T-helper 2 cell treated with Interferon-gamma antibody and Interleukin-4, amounts not matched to agents 100 ng/mL and 5 ng/mL, for 36 hours (primary cell): ENCODE results near the gene KCTD15. TPM values are rescaled to one million over a fixed set of nuclear protein-coding genes. Genes with fewer than 3 reads are reported as not detected.

Experiments
- intact Hi-C: fragments of 100-400 bp; cut with micrococcal nuclease; formaldehyde crosslinking; loops from one replicate; pipeline ENCODE4 v1.15.1; 2023
- total RNA-seq: library from RNA; stranded (reverse); gene quantifications from 2 replicates; pipeline ENCODE4 v1.2.3, GENCODE V29; 2022

KCTD15 gene
- total RNA-seq = 5.4 and 6.5 TPM in 2 replicates

DNA sequence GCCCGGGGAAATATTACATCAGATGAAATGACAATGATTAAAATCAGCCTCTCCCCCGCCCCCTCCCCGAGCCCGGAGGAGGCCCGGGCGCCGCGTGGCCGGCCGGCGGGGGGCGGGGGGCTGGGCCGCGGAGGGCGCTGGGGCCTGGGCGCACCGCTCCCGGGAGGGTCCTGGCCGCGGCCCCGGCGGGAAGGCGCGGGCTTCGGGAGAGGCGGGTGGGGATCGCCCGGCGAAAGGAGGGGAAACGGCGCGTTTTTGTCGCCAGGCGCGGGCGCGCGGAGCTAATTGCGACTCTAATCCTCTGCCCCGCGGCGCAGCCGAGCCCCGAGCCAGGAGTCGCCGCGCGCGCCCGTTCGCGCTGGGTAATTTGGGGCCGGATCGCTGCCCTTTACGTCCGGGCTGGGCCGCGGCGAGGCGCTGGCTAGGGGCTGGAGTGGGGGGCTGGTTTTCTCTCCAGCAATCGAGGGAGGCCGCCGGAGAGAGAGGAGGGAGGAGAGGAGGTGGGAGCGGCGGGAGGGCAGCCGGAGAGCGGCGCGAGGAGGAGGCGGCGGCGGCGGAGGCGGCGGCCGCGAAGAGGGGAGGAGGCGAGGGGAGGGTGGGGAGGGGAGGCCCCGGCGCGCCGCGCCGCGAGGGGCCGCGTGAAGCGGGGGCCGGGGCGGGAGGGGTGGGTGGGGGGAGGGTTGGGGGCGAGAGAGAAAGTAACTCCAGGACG lies at the start of gene KCTD15:
TSS of gene KCTD15 (plus strand) at position 707 of the 712 bp plus-strand sequence. CDS start 3,585 bp downstream, outside the sequence.
- intact Hi-C loops = loop anchor here (1.0 to 5.0 kb wide), 4 partner anchors 24 to 1104 kb away; partner anchors contain the start of genes LSM14A and NUDT19

GRCh38 chr19:33747273-33747672 lies 49.4 kb upstream of the KCTD15 start:
- intact Hi-C loops = no loop called here

DNA sequence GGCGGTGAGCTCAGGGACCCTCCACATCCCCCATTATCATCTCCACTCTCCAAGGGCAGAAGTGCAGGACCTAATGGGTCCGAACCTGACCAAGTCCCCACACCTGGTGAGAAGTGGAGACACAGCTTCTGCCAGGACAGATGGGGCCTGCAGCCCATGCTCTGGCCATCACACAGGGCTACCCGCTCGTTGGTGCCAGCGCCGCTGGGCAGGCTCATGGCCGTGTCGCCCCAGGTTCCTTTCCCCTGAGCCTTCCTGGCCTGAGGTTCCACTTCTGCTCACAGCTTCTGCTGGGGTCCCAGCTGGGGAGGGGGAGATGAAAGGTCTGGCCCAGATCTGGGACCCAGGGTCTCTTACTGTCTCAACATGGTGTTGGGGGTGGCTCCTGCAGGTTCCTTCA lies 48.4 kb upstream of the KCTD15 start:
- intact Hi-C loops = no loop called here

DNA sequence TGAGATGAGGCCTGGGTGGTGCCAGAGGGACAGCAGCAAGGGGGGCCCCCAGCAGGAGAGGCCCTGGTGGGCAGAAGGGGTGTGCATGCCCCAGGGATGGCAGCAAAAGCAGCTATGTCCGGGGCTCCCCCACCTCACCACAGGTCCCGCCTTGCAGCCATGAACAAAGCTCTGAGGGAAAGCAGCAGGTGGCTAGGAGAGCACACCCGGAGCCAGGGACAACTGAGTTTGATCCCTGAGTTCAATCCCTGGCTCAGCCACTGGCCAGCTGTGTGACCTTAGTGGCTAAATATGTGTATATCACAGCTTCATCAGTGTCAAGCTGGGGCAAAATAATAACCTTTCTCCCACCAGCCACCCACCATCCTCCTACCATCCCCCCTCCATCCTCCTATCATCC lies 47.7 kb upstream of the KCTD15 start:
- intact Hi-C loops = no loop called here

- intact Hi-C loops = no loop called here
These were observed 47.0 kb upstream of the KCTD15 start for GRCh38 chr19:33749619-33750175.

DNA sequence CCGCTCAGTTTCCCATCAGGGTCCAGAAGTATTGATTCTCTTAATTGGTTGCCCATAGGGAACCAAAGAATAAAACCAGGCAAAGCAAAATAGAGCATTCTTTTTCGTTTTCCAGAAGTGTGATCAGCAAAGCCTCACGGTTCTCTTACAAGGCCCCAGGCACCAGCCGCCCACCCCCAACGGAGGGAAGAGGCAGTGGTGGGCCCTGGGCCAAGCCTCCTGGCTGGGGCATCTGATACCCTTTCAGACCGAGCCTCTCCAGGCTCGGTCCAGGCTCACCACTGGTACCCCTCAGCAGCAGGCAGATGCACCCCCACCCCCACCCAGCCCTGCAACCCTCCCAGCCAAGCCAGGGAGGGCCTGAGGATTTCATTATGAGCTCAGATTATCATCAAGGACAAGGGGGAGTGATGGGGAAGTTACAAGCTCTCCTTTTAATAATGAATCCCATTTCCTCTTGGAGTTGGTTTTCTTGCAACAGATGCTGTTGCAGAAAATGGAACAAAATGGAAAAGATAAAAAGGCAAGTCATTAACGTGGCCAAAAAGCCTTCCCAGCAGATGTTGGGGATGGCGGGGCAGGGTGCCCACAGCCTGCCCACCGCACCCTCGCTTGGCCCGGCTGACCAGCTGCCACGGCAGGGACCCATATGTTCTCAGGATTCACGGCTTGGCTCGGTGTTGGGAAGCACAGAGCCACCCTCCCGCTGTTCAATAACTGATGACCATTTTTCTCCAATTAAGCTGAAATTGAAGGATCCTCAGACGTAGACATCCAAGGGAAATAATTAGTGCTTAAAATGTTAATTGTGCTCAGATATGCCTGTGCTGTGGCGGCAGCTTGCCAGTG lies 45.9 kb upstream of the KCTD15 start:
- intact Hi-C loops = no loop called here

DNA sequence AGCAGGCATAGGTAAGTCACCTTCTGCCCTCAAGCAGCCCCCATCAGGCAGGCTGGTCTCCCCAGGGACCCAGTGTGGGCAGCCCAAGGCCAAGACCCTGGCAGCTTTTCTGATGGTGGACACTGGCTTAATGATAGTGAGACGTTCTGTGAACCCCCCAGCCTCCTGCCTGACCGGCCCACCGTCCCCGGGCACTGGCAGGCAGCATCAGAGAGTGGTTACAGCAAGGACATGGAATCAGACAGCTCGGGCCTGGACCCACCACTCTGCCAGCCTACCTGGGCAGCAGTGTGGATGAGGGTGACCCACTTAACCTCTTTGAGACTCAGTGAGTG lies 45.3 kb upstream of the KCTD15 start:
- intact Hi-C loops = no loop called here

DNA sequence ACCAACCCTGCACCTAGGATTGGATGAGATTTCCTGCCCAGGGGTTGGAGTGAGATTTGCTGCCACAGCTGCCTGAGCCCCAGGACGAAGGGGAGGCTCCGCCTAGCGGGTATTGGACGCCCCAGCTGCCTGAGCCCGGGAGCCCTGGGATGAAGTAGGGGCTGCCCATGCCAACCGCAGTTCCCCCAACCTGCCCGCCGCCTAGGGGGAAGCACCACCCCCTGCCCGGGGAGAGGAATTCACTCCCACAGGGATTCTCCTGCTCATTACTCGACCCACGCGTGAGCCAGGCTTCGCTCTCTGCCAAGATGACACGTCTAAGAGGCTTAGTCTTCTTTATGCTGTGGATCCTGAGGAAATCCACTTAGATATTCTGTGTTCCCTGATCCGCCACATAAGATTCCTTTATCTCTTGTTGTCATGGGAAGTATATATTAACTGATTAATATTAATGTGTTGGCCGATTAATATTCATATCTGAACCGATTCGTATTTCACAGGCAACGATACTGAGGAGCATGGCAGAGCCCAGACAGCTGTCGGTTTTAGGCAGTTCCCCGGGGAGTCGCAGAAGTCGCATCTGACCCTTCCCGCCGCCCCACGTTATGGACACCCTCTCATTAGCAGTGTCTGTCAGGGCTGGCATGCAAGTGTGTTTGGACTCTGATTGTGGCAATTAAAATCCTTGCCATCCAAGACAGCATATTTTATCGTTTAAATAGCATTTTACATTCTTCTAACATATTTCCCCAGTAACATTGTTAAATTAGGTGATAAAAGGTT lies 44.5 kb upstream of the KCTD15 start:
- intact Hi-C loops = no loop called here

- intact Hi-C loops = no loop called here
These were observed 43.7 kb upstream of the KCTD15 start for GRCh38 chr19:33752945-33753344.

- intact Hi-C loops = no loop called here
These were observed 42.3 kb upstream of the KCTD15 start for GRCh38 chr19:33754361-33754760.

- intact Hi-C loops = no loop called here
These were observed 41.3 kb upstream of the KCTD15 start for GRCh38 chr19:33755099-33756035.

DNA sequence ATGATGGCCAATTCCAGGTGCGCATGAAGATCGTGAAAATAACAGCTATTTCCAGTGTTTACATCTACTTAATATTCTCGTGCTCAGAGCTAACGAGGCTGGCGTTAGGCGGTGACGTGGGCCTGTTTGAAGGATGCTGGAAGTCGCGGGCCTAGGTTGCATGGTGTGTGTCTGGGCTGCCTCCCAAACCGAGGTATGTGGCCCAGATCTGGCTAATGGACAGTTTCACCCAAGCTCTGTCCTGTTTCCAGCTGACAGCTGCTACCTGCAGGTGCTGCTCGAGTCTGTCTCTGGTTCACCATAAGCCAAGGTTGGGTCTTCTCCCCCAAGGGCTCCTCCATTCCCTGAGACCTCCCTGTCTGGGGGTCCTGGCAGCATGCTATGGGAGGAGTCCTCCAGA lies 40.5 kb upstream of the KCTD15 start:
- intact Hi-C loops = no loop called here

DNA sequence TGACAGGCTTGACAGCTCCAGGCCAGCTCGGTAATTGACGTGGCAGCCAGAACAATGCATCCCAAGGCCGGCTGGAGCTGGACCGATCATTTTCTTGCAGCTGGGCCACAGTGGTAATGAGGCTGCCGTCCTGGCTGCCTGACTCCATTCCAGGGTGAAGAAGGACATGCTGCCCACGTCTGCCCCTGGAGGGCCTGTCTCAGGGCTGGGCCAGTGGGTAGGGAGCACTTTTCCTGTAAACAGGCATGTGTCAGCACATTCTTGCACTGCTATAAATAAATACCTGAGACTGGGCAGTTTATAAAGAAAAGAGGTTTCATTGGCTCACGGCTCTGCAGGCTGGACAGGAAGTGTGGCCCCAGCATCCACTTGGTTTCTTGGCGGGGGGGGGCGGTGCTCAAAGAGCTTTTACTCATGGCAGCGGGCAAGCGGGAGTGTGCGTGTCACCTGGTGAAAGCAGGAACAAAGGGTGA lies 38.1 kb upstream of the KCTD15 start:
- intact Hi-C loops = no loop called here

DNA sequence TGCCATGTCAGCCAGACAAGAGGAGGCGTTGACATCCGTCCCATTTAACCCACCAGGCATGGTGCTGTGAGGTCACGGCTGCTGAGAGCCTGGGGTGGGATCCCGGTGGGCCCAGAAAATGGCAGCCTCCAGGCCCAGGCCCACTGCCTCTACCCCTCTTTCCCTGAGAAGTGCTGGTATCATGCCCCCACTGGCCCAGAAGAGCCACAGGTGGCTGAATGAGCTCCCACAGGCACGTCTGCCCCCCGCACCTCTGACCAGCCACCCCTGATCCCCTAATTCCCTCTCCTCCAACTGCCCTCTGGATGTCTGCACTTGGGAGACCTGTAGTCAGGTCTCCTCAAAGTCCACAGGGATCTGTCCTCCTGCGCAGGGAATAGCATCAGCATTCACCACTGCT lies 37.3 kb upstream of the KCTD15 start:
- intact Hi-C loops = no loop called here

- intact Hi-C loops = no loop called here
These were observed 32.9 kb upstream of the KCTD15 start for GRCh38 chr19:33763633-33764371.

- intact Hi-C loops = no loop called here
These were observed 30.0 kb upstream of the KCTD15 start for GRCh38 chr19:33766623-33767022.

GRCh38 chr19:33767898-33768413 lies 28.7 kb upstream of the KCTD15 start:
- intact Hi-C loops = loop anchor here (1.0 kb wide), 1 partner anchor 28 kb away; no protein-coding TSS in a partner anchor

DNA sequence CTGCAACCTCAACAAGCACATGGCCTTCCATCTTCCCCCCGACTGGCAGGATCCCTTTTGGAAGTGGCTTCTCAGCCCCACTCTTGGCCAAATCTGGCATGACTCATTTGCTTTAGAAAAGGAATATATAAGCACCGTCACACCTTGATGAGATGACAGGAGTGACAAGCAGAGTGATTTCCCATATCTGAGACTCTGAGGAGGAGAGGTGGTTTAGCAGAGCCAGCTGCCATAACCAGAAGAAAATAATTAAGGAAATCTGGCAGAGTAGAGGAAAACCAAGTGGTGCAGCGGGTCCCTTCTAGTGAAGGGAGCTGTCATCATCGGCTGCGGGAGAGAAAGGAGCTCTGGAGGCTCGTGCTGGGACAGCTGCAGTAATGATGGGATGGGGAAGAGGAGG lies 27.5 kb upstream of the KCTD15 start:
- intact Hi-C loops = no loop called here

DNA sequence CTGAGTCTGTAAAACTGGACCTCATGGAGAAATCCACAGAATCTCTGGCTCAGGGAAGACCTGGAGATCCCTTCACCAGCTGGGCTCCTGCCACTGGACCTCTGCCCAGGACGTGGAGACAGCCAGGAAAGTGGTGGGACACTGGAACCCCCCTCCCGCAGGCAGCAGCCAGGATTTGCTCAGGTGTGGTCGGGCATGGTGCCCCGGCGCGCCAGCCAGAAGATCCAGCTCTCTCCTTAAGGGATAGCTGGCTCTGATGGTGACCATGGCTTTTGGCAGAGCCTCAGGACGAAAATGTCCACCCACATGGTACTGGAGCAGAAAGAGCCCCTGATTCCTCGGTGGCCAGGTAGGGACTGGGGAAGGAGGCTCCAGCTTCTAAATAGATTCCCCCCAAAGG lies 26.6 kb upstream of the KCTD15 start:
- intact Hi-C loops = no loop called here
